GM12878 (cell line): ENCODE data around the gene TMEM11.

ENCODE experiments used
- EZH2 ChIP-seq: IDR thresholded peaks from 2 replicates; pipeline ENCODE4 v1.6.1; 2012; ENCODE audit warnings: low read depth, mild to moderate bottlenecking, control low read depth, inconsistent platforms, low read length, borderline replicate concordance; ENCODE audit not compliant: control insufficient read depth
- GABPA ChIP-seq: IDR thresholded peaks from 2 replicates; pipeline ENCODE4 v1.6.1; 2014; ENCODE audit warnings: antibody characterized with exemption, low read depth, mild to moderate bottlenecking, inconsistent platforms
- POLR2A ChIP-seq: IDR thresholded peaks from 2 replicates; pipeline ENCODE4 v1.6.1; 2011; ENCODE audit warnings: low read depth, mild to moderate bottlenecking, low read length
- POLR2AphosphoS5 ChIP-seq: IDR thresholded peaks from 2 replicates; pipeline ENCODE4 v1.6.1; 2011; ENCODE audit warnings: mild to moderate bottlenecking, low read length, inconsistent platforms
- YY1 ChIP-seq: IDR thresholded peaks from 2 replicates; pipeline ENCODE4 v1.6.1; 2011; ENCODE audit warnings: low read depth, mild to moderate bottlenecking, low read length
- ZSCAN29 ChIP-seq: fragments of 450-650 bp; IDR thresholded peaks from 2 replicates; pipeline ENCODE4 v1.6.1; 2017; ENCODE audit warnings: mild to moderate bottlenecking, moderate library complexity
- TF ChIP-seq, protein P1 (sequence below), 3 experiments: IDR thresholded peaks in 2 of 3; conservative IDR thresholded peaks in 1 of 3; 2 replicates each; pipeline ENCODE4 v1.5.1; 2011; ENCODE audit warnings: low read depth in 3 of 3, low read length in 3 of 3, mild to moderate bottlenecking in 3 of 3, control low read depth in 2 of 3, moderate library complexity in 2 of 3, inconsistent platforms in 1 of 3, mixed read lengths in 1 of 3; ENCODE audit not compliant: control insufficient read depth in 2 of 3, insufficient read depth in 1 of 3; ENCODE audit errors: extremely low read depth in 1 of 3
- TF ChIP-seq, protein P2 (sequence below): fragments of 450-650 bp; IDR thresholded peaks from 2 replicates; pipeline ENCODE4 v1.6.1; 2018; ENCODE audit warnings: mild to moderate bottlenecking, low read depth, moderate library complexity; ENCODE audit not compliant: partially characterized antibody

DNA sequence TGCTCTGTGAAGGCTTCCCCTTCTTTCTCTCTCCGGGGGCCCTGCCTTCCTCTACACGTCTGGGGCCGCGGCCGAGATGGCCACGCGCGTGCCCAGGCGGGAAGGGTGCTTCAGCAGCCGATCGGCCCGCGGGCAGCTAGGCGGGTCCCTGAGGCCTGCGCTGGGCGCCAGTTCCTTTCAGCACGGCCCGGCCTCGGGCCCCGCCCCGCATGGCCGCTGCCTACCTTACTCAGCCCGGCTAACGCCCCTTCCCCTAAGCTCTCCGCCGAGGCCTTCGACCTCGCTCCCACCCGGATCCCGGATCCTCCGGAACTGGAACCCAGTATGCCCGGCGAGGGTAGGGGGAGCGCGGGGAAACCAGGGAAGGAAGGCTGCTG is 335 bp downstream of the TMEM11 start:
- no peak for TF ChIP-seq EZH2
- TF ChIP-seq POLR2A: no peak
- TF ChIP-seq ZSCAN29: no peak
- TF ChIP-seq POLR2AphosphoS5: no peak
- TF ChIP-seq GABPA: no peak
- TF ChIP-seq, protein P1, sequence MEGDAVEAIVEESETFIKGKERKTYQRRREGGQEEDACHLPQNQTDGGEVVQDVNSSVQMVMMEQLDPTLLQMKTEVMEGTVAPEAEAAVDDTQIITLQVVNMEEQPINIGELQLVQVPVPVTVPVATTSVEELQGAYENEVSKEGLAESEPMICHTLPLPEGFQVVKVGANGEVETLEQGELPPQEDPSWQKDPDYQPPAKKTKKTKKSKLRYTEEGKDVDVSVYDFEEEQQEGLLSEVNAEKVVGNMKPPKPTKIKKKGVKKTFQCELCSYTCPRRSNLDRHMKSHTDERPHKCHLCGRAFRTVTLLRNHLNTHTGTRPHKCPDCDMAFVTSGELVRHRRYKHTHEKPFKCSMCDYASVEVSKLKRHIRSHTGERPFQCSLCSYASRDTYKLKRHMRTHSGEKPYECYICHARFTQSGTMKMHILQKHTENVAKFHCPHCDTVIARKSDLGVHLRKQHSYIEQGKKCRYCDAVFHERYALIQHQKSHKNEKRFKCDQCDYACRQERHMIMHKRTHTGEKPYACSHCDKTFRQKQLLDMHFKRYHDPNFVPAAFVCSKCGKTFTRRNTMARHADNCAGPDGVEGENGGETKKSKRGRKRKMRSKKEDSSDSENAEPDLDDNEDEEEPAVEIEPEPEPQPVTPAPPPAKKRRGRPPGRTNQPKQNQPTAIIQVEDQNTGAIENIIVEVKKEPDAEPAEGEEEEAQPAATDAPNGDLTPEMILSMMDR (IDR thresholded peaks at IDR 0.05 in 2 of 3, conservative IDR thresholded peaks at IDR 0.05 in 1 of 3; ENCODE audit: control insufficient read depth in 2 of 3, extremely low read depth in 1 of 3, insufficient read depth in 1 of 3, low read depth in 3 of 3, low read length in 3 of 3): no peak
- no peak for TF ChIP-seq YY1
- TF ChIP-seq, protein P2, sequence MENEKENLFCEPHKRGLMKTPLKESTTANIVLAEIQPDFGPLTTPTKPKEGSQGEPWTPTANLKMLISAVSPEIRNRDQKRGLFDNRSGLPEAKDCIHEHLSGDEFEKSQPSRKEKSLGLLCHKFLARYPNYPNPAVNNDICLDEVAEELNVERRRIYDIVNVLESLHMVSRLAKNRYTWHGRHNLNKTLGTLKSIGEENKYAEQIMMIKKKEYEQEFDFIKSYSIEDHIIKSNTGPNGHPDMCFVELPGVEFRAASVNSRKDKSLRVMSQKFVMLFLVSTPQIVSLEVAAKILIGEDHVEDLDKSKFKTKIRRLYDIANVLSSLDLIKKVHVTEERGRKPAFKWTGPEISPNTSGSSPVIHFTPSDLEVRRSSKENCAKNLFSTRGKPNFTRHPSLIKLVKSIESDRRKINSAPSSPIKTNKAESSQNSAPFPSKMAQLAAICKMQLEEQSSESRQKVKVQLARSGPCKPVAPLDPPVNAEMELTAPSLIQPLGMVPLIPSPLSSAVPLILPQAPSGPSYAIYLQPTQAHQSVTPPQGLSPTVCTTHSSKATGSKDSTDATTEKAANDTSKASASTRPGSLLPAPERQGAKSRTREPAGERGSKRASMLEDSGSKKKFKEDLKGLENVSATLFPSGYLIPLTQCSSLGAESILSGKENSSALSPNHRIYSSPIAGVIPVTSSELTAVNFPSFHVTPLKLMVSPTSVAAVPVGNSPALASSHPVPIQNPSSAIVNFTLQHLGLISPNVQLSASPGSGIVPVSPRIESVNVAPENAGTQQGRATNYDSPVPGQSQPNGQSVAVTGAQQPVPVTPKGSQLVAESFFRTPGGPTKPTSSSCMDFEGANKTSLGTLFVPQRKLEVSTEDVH: no peak
